GM19372 (cell line): ENCODE data around the gene TPBGL.

ENCODE experiments used
- ATAC-seq: cut with Tn5 transposase; IDR thresholded peaks from one replicate; pipeline ENCODE4 v1.9.1; 2021; ENCODE audit warnings: mild to moderate bottlenecking, low read depth, moderate library complexity; ENCODE audit not compliant: unreplicated experiment

TPBGL gene

GRCh38 chr11:75245356-75246005, 4.9 kb downstream of the TPBGL start:
- ATAC-seq, result no peak

- ATAC-seq, result no peak
These were observed 5.6 kb downstream of the TPBGL start for GRCh38 chr11:75246006-75246670.

- ATAC-seq, result no peak
These were observed 6.2 kb downstream of the TPBGL start for GRCh38 chr11:75246671-75247350.

GRCh38 chr11:75248924-75249256, 8.3 kb downstream of the TPBGL start:
- ATAC-seq, result no peak

- no peak for ATAC-seq
These were observed 9.1 kb downstream of the TPBGL start for GRCh38 chr11:75249704-75250103.

GRCh38 chr11:75254326-75254725, 13.8 kb downstream of the TPBGL start:
- no peak for ATAC-seq

GRCh38 chr11:75260396-75261170, 20.0 kb downstream of the TPBGL start:
- ATAC-seq, result no peak

GRCh38 chr11:75261902-75262361, 21.4 kb downstream of the TPBGL start:
- no peak for ATAC-seq

- no peak for ATAC-seq
These were observed 21.9 kb downstream of the TPBGL start for GRCh38 chr11:75262436-75262835.

GRCh38 chr11:75262961-75263852, 22.6 kb downstream of the TPBGL start:
- no peak for ATAC-seq

- ATAC-seq, result no peak
These were observed 23.4 kb downstream of the TPBGL start for GRCh38 chr11:75263944-75264349.

- no peak for ATAC-seq
These were observed 23.8 kb downstream of the TPBGL start for GRCh38 chr11:75264356-75264755.

- ATAC-seq, result no peak
These were observed 24.4 kb downstream of the TPBGL start for GRCh38 chr11:75264971-75265370.

GRCh38 chr11:75265851-75266531, 25.4 kb downstream of the TPBGL start:
- no peak for ATAC-seq

- no peak for ATAC-seq
These were observed 26.8 kb downstream of the TPBGL start for GRCh38 chr11:75267171-75267970.

GRCh38 chr11:75268626-75269366, 28.2 kb downstream of the TPBGL start:
- no peak for ATAC-seq

- ATAC-seq, result no peak
These were observed 28.7 kb downstream of the TPBGL start for GRCh38 chr11:75269367-75269660.

GRCh38 chr11:75269896-75270295, 29.3 kb downstream of the TPBGL start:
- ATAC-seq, result no peak
